Cardiac muscle cell (in vitro differentiated cells and primary cell): ENCODE data around the gene TPRN. TPM values are rescaled to one million over a fixed set of nuclear protein-coding genes. Genes with fewer than 3 reads are reported as not detected.

ENCODE experiments used
- DNase-seq, 2 donors: peaks; one replicate each; pipeline versions ENCODE4 v3.0.0 to v3.0.0-alpha.2; 2010 to 2017; ENCODE audit warnings: low read depth in 1 of 2, low spot score in 1 of 2
- H3K27ac ChIP-seq: fragments of 200-600 bp; sonication (generic); 2 replicates; pipeline ENCODE4 v1.5.1; 2016
- H3K27me3 ChIP-seq: fragments of 200-600 bp; sonication (generic); 2 replicates; pipeline ENCODE4 v1.6.0; 2016; ENCODE audit warnings: control low read depth
- H3K36me3 ChIP-seq: fragments of 200-600 bp; sonication (generic); 2 replicates; pipeline ENCODE4 v1.5.1; 2016; ENCODE audit warnings: control low read depth
- H3K4me1 ChIP-seq: fragments of 200-600 bp; sonication (generic); 2 replicates; pipeline ENCODE4 v1.8.1; 2017; ENCODE audit warnings: low read depth, mild to moderate bottlenecking, mixed run types
- H3K4me3 ChIP-seq: fragments of 200-600 bp; sonication (generic); 2 replicates; pipeline ENCODE4 v1.5.1; 2016; ENCODE audit warnings: mild to moderate bottlenecking
- H3K9me3 ChIP-seq: fragments of 200-600 bp; sonication (generic); 2 replicates; pipeline ENCODE4 v1.5.1; 2017; ENCODE audit warnings: low read depth, mild to moderate bottlenecking, control low read depth
- polyA plus RNA-seq: library from polyadenylated mRNA; unstranded; fragments of >200 nt; fragmentation: Nextera tagmentation; extraction: Ambion mirVana; gene quantifications from 2 replicates; pipeline ENCODE4 v1.2.1, GENCODE V29; 2016
- total RNA-seq: library from RNA; depleted of rRNA; stranded (reverse); fragments of >200 nt; gene quantifications from 2 replicates; pipeline ENCODE4 v1.2.3, GENCODE V29; 2016
- TF ChIP-seq, protein P1 (sequence below): IDR thresholded peaks from 2 replicates; pipeline ENCODE4 v1.5.1; 2012; ENCODE audit warnings: low read depth, mild to moderate bottlenecking, low read length

TPRN gene
- total and polyA plus RNA-seq, 2 experiments from 2014 or later: 31.2 to 34.7 TPM

DNA sequence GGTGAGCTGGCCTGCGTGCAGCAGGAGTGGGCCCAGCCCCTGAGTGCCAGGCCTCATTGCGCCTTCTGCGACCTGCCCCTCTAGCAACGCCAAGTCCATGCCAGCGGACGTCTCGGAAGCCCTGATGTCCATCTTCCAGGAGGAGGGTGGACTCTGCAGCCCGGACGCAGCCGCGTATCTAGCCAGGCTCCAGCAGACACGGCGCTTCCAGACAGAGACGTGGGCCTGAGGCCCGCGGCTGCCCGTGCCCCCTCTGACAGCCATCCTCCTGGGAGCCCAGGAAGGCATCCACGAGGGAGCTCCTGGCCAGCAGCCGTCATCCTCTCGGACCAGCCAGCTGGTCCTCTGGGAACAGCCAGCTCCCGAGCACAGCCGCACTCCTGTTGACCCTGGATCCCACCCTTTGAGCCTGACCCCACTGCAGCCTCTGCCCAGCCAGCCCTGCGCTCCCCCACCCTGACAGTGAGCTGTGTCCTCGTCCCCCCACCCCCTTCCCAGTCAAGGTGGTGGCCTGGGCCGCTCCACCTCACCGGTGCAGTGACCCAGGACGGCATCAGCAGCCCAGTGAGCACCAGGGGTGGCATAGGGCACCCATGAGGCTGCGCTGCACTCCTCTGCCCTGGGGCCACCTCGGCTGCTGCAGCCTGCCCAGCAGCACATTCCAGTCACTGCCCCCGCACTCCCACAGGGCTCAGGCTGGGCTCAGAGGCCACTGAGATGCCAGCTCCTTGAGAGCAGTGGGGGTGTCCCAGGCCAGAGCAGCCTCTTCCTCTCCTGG, 15.8 kb upstream of the TPRN start:
- H3K4me3 ChIP-seq: no peak overlapping the region
- H3K9me3 ChIP-seq: no peaks in the 10 kb centered on the region
- TF ChIP-seq, protein P1, sequence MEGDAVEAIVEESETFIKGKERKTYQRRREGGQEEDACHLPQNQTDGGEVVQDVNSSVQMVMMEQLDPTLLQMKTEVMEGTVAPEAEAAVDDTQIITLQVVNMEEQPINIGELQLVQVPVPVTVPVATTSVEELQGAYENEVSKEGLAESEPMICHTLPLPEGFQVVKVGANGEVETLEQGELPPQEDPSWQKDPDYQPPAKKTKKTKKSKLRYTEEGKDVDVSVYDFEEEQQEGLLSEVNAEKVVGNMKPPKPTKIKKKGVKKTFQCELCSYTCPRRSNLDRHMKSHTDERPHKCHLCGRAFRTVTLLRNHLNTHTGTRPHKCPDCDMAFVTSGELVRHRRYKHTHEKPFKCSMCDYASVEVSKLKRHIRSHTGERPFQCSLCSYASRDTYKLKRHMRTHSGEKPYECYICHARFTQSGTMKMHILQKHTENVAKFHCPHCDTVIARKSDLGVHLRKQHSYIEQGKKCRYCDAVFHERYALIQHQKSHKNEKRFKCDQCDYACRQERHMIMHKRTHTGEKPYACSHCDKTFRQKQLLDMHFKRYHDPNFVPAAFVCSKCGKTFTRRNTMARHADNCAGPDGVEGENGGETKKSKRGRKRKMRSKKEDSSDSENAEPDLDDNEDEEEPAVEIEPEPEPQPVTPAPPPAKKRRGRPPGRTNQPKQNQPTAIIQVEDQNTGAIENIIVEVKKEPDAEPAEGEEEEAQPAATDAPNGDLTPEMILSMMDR: no peak
- H3K27me3 ChIP-seq: no peaks in the 10 kb centered on the region
- DNase-seq: no peak
- H3K27ac ChIP-seq: no peak overlapping the region
- peaks cover 25% of the 10 kb centered on the region for H3K4me1 ChIP-seq
- H3K36me3 ChIP-seq: no peaks in the 10 kb centered on the region

DNA sequence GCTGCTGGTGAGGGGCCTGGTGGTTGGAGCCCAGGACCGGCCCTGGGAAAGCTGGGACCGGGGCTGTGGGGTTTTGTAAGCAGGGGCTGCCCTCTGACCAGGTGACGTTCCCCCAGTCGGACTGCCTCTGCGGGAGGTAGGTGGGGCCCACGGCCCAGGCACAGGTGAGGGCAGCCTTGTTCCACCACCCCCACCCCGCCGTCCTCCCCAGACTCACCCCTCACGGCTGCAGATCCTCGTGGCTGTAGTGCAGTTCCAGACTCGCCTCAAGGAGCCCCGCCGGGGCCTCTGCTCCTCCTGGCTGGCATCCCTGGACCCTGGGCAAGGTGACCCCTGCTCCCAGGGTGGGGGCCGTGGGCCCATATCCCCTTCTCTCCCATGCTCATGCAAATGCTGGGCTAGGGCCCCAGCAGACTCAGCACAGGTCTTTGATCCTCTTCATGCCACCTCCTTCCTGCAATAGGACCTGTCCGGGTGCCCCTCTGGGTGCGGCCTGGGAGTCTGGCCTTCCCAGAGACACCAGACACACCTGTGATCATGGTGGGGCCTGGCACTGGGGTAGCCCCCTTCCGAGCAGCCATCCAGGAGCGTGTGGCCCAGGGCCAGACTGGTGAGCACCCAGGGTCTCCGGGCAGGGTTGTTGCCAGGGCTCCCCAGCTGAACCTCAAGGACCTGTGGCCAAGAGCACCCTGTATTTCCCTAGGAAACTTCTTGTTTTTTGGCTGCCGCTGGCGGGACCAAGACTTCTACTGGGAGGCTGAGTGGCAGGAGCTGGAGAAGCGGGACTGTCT, 14.8 kb upstream of the TPRN start:
- Histone ChIP-seq H3K36me3 (no peaks in the 10 kb centered on the region), H3K9me3 (no peaks in the 10 kb centered on the region), H3K4me3 (no peak overlapping the region), H3K4me1 (peaks cover 21% of the 10 kb centered on the region), H3K27me3 (no peaks in the 10 kb centered on the region), H3K27ac (no peak overlapping the region)
- TF ChIP-seq, protein P1: no peak
- no peak for DNase-seq

DNA sequence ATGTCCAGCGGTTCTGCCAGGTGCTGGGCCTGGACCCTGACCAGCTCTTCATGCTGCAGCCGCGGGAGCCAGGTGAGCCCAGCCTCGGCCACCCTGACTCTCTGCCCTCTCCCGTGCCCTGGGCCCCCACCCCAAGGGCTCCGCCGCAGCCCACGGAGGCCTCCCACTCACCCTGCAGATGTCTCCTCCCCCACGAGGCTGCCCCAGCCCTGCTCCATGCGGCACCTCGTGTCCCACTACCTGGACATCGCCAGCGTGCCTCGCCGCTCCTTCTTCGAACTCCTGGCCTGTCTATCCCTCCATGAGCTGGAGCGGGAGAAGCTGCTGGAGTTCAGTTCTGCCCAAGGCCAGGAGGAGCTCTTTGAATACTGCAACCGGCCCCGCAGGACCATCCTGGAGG, 14.1 kb upstream of the TPRN start:
- no peak overlapping the region for H3K4me3 ChIP-seq
- DNase-seq: no peak
- TF ChIP-seq, protein P1: no peak
- H3K27me3 ChIP-seq: no peaks in the 10 kb centered on the region
- H3K4me1 ChIP-seq: peaks cover 19% of the 10 kb centered on the region
- H3K9me3 ChIP-seq: no peaks in the 10 kb centered on the region
- H3K36me3 ChIP-seq: no peaks in the 10 kb centered on the region
- no peak overlapping the region for H3K27ac ChIP-seq

DNA sequence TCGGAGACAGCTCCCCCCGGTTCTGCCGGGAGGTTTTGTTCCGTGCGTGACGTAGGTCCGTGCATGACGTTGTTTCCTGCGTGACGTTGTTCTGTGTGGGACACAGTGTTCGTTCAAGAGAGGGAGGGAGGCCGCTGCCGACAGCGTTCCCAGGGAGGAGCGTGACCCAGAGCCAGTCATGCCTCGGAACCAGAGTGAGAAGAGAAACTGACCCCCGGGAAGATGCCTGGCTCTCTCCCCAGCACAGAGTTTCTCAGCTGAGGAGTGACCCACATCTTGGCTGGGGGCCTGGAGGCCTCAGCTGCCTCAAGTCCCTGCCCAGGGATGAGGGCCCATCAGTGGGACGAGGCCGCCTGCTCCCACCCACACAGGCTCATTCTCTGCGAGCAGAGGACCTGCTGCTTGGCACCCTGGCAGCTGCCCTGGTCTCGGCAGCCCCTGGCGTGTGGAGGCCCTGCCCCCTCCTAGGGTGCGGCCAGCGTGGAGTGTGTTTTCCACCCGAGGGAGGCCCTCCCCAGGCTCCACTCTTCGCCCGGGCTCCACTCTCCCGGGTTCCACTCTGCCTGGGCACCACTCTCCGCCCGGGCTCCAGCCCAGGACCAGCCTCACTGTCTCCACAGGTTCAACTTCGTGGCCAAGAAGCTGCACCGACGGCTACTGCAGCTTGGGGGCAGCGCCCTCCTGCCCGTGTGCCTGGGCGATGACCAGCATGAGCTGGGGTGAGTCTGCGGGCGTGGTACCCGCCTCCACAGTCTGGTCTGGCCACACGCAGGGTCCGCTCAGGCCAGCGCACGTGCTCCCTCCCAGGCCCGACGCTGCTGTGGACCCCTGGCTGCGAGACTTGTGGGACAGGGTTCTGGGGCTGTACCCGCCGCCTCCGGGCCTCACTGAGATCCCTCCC, 12.9 kb upstream of the TPRN start:
- peaks cover 12% of the 10 kb centered on the region for H3K4me1 ChIP-seq
- H3K27me3 ChIP-seq: no peaks in the 10 kb centered on the region
- H3K36me3 ChIP-seq: no peaks in the 10 kb centered on the region
- no peak overlapping the region for H3K27ac ChIP-seq
- no peak overlapping the region for H3K4me3 ChIP-seq
- DNase-seq: no peak
- H3K9me3 ChIP-seq: no peaks in the 10 kb centered on the region
- TF ChIP-seq, protein P1: no peak

DNA sequence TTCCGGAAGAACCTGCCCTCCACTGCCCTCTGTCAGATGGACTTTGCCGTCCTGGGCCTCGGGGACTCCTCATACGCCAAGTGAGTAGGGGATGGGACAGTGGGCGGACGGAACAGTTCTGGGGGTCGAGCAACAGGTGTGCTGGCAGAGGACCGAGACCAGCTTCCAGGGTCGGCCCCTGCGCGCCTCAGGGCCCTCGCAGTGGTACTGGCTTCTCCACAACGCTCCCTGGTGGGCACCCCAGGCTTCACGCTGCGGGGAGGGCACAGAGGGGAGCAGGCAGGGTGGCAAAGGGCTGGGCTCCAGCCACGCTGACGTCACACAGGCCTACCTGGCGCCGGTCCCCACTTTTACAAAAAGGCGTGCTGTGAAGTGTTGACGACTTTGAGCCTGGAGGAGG, 12.0 kb upstream of the TPRN start:
- TF ChIP-seq, protein P1: no peak
- Histone ChIP-seq H3K27ac (no peak overlapping the region), H3K27me3 (no peaks in the 10 kb centered on the region), H3K4me3 (no peak overlapping the region), H3K9me3 (no peaks in the 10 kb centered on the region), H3K4me1 (peaks cover 3% of the 10 kb centered on the region), H3K36me3 (no peaks in the 10 kb centered on the region)
- DNase-seq: no peak
